ENCODE data around the gene ALOX12B. TPM values are rescaled to one million over a fixed set of nuclear protein-coding genes. Genes with fewer than 3 reads are reported as not detected.
"Not testable (repeated sequence)": the region's sequence is repeated elsewhere in the genome, so short reads cannot be mapped to it uniquely, and the experiment has no call there.

Gene ALOX12B
- total RNA-seq, 1 donor from 2014 or later = not detected

GRCh38 chr17:8089728-8090127 is 2.2 kb upstream of the ALOX12B start:
- DNase-seq (ENCODE audit: low spot score) = no peak

DNA sequence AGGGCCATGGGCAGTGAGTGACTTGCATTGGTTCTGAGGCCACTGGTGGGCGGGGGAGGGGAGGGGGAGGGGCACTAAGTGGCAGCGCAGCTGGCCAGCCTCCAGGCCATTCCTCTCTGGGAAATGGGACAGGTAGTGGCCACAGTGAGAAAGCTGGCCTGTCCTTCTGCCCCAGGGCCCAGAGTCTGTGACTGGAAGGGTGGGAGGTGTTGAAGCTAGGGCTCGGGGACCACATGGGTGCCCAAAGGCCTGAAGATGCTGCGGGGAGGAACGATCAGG is 375 bp upstream of the ALOX12B start:
- DNase-seq (ENCODE audit: low spot score) = no peak

DNA sequence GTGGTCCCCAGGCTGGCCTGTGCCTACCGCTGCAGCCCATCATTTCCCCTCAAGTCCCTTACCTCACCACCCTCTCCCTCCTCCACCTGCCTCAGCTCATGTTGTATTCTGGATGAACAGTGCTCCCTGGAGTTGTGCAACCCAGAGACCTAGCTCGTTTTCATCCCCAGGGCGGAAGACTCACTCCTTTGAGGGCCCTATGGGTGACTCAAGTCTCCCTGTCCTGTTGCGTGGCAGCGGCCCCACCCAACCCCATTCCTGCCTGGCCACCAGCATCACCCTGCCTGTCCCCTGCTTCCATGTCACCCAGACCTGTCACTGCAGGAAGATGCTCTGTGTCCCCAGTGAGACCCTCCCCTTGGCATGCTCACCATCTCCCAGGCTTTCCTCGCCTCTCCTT is 3.3 kb downstream of the ALOX12B start:
- DNase-seq (ENCODE audit: low spot score) = no peak

GRCh38 chr17:8082292-8082691 is 5.2 kb downstream of the ALOX12B start:
- no peak for DNase-seq (ENCODE audit: low spot score)

DNA sequence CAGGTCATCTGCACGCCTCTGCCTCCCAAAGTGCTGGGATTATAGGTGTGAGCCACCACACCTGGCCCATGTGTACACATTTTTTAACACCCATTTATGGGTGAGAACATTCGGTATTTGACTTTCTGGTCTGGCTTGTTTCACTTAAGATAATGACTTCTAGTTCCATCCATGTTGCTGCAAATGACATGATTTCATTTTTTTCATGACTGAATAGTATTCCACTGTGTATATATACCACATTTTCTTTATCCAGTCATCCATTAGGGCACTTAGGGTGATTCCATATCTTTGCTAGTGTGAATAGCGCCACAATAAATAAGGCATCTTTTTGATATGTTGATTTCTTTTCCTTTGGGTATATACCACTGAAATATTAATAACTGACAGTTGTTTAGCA is 5.6 kb downstream of the ALOX12B start:
- no peak for DNase-seq (ENCODE audit: low spot score)

- no peak for DNase-seq (ENCODE audit: low spot score)
These were observed 6.7 kb downstream of the ALOX12B start for GRCh38 chr17:8080799-8081219.

- DNase-seq (ENCODE audit: low spot score) = no peak
These were observed 7.2 kb downstream of the ALOX12B start for GRCh38 chr17:8080208-8080798.

- DNase-seq (ENCODE audit: low spot score) = peak; percentile 94
These were observed 8.0 kb downstream of the ALOX12B start for GRCh38 chr17:8079291-8080207.

DNA sequence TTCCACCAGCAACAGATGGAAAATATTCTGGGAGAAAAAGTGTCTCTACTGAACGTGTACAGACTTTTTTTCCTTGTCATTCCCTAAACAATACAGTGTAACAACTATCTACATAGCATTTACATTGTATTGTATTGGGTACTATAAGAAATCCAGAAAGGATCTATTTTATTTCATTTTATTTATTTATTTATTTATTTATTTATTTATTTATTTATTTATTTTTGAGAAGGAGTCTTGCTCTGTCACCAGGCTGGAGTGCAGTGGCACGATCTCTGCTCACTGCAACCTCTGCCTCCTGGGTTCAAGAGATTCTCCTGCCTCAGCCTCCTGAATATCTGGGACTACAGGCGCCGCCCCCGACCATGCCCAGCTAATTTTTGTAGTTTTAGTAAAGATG is 9.6 kb downstream of the ALOX12B start:
- DNase-seq (ENCODE audit: low spot score) = not testable (repeated sequence)

GRCh38 chr17:8076502-8077266 is 10.8 kb downstream of the ALOX12B start:
- no peak for DNase-seq (ENCODE audit: low spot score)

DNA sequence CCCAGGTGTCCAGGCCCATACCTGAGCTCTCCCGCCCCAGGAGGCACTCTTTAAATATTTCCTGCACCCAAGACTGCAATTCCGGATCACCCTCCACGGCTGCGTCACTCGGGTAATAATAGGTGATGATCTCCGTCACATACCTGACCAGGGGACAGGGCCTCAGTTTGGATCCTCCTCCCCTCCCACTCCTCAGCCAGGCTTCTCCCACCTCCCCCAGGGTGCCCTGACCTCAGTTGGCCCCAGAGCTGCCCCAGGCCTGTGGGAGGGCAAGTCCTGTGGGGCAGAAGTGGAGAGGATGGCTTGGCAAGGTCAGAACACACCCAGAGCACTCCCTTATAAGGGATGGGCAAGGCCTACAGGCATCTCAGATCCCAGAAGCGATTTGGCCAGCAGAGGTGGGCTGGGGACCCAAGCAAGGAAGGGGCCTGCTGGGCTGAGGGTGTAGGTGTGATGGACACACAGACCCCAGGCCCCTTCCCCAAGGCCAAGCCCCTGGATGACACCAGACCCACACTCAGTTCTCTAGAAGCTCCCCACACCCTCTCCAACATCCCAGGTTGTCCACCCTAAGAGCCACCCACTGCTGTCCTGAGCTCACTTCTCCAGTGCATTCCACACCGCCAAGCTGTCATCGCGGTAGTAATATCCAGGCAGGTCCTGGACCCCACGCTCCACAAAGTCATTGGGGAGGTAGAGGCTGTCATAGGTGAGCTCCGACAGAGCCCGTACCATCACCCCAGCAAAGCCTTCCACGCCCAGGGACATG is 11.8 kb downstream of the ALOX12B start:
- DNase-seq (ENCODE audit: low spot score) = no peak

GRCh38 chr17:8075081-8075480 is 12.4 kb downstream of the ALOX12B start:
- DNase-seq (ENCODE audit: low spot score) = no peak

GRCh38 chr17:8074554-8074953 is 13.0 kb downstream of the ALOX12B start:
- no peak for DNase-seq (ENCODE audit: low spot score)

DNA sequence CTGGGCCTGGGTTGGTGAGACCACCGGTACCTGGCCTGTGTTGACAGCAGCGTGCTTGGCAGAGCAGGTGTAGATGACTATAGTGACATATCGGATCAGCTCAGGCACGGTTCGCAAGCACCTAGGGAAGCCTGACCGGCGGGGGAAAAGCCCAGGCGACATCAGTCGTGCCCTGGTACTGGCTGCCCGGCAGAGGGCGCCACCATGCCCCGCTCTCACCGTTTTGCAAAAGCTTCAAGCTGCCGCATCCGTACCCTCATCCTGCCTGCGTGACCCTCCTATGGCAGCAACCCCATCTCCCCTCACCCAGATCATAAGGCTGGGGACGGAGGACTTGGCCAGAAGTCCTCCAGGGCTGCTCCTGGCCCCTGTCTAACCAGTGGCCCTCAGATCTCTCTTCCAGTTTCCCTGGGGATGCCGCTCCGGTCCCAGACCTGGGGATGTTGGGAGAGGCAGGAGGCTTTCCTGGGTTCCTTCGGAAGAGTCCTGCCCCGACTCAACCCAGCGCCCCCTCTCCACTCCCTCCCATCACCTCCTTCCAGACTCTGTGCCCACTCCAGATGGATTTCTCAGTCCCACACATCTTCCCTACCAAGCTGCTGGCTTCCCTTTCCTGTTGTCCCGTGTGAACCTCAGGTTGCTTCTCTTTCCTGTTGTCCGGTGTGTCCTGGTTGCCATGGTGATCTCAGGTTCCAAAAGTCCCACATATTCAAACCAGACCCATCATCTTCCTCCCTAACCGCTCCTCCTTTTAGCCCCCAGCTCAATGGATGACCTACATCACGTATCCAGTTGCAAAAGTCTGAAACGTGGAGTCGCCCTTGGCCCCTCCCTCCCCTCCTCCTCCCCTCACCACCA is 13.7 kb downstream of the ALOX12B start:
- DNase-seq (ENCODE audit: low spot score) = no peak

DNA sequence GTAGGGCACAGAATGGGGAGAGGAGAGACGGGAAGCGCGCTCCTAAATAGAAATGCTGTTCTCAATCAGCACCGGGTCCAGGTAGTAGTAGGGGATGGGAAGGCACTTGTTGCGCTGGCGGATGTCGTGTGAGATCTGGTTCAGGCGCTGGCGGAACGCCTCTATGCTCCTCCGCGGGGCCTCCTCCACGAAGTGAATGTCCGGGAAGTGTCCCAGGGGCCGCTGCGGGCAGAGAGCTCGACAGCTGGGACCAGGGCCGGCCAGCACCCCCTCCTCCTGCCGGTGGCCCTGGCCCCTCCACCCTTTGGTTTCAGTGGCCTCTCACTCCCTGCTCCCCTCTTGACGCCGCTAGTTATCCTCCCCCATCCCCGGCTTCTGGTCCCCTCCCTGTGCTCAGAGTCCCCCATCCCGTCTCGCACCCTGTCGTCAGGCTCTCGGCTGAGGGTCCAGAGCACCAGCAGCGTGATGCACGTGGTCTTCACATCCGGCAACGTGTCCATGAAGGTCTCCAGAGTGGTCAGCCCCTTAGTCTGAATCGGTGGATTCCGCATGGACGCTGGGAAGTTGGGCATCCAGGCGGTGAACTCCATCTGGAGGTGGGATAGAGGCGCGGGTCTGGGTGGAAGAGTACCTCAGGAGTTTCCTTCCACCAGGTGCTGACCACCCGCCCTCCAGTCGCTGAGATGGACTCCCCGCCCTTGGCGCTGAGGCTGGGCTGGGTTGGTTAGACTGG is 14.6 kb downstream of the ALOX12B start:
- DNase-seq (ENCODE audit: low spot score) = no peak

- DNase-seq (ENCODE audit: low spot score) = no peak
These were observed 15.2 kb downstream of the ALOX12B start for GRCh38 chr17:8072341-8072728.

GRCh38 chr17:8071496-8071895 is 16.0 kb downstream of the ALOX12B start:
- no peak for DNase-seq (ENCODE audit: low spot score)

GRCh38 chr17:8069587-8069860 is 18.0 kb downstream of the ALOX12B start:
- DNase-seq (ENCODE audit: low spot score) = no peak

DNA sequence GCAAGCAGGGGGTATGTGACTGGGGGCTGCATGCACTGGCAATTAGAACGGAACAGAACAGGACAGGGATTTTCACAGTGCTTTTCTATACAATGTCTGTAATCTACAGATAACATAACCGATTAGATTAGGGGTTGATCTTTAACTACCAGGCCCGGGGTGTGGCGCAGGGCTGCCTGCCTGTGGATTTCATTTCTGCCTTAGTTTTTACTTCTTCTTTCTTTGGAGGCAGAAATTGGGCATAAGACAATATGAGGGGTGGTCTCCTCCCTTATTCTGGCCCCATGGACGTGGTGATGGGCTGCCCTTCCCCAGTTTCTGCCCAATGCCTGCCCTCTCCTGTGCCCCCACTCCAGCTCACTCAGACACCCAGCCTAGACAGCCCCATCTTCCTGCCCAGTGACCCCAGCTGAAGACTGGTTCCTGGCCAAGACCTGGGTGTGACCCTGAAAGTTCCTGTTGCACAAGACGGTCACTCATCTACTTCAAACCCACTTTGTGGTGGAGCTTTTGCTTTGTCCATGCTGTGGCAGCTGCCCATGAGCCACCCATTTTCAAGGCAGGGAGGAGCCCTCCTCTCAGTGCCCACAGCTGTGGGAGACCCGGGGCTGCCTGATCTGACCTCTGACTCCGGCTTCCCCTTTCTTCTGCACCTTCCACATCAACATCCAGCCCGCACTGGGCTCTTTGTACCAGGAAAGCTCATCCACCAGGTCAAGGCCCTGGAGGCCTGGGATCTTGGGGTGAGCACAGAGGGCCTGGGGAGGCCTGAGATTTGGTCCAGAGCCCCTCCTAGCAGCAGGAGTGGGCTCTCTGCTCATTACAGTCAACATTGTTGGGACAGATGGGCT is 18.6 kb downstream of the ALOX12B start:
- DNase-seq (ENCODE audit: low spot score) = no peak

All from mesenteric fat pad (tissue), 1 donor.